Liver (tissue), 9 donors: ENCODE measurements around the gene PHF20. TPM values are rescaled to one million over a fixed set of nuclear protein-coding genes. Genes with fewer than 3 reads are reported as not detected.

Source experiments
- DNase-seq: peaks from one replicate; pipeline ENCODE4 v3.0.0-alpha.2; 2017; ENCODE audit warnings: low spot score
- H3K27ac ChIP-seq, 2 donors: one replicate each; pipeline ENCODE4 v1.7.0; 2013; ENCODE audit warnings: inconsistent platforms in 2 of 2, low read length in 2 of 2, control low read depth in 1 of 2, low read depth in 1 of 2, mild to moderate bottlenecking in 1 of 2
- H3K27me3 ChIP-seq, 4 donors: one replicate each; pipeline versions ENCODE4 v1.6.1 to v1.7.0; 2013; ENCODE audit warnings: low read length in 3 of 4, inconsistent platforms in 1 of 4, mild to moderate bottlenecking in 1 of 4, moderate library complexity in 1 of 4; ENCODE audit not compliant: control insufficient read depth in 4 of 4, insufficient read depth in 4 of 4
- H3K36me3 ChIP-seq, 4 donors: one replicate each; pipeline versions ENCODE4 v1.6.1 to v1.7.0; 2013; ENCODE audit warnings: low read length in 3 of 4, mild to moderate bottlenecking in 3 of 4, low read depth in 1 of 4, moderate library complexity in 1 of 4; ENCODE audit not compliant: control insufficient read depth in 4 of 4, insufficient read depth in 3 of 4
- H3K4me1 ChIP-seq, 4 donors: one replicate each; pipeline versions ENCODE4 v1.6.1 to v1.7.0; 2013; ENCODE audit warnings: low read length in 3 of 4, mild to moderate bottlenecking in 3 of 4, moderate library complexity in 1 of 4; ENCODE audit not compliant: control insufficient read depth in 4 of 4, insufficient read depth in 4 of 4
- H3K4me3 ChIP-seq, 3 donors: one replicate each; pipeline versions ENCODE4 v1.6.1 to v1.7.0; 2013; ENCODE audit warnings: low read length in 3 of 3, control low read depth in 1 of 3, low read depth in 1 of 3, mild to moderate bottlenecking in 1 of 3
- H3K9ac ChIP-seq, 2 donors: one replicate each; pipeline ENCODE4 v1.7.0; 2013; ENCODE audit warnings: low read length in 2 of 2, mild to moderate bottlenecking in 2 of 2, moderate library complexity in 2 of 2, control low read depth in 1 of 2, low read depth in 1 of 2
- H3K9me3 ChIP-seq, 4 donors: one replicate each; pipeline versions ENCODE4 v1.6.1 to v1.7.0; 2013; ENCODE audit warnings: low read length in 3 of 4; ENCODE audit not compliant: control insufficient read depth in 4 of 4
- ATF3 ChIP-seq: IDR thresholded peaks from 2 replicates; pipeline ENCODE4 v1.6.1; 2016; ENCODE audit warnings: antibody characterized with exemption
- EGR1 ChIP-seq, 2 donors: IDR thresholded peaks; 2 replicates each; pipeline ENCODE4 v1.6.1; 2016 to 2018; ENCODE audit warnings: antibody characterized with exemption in 2 of 2, low read depth in 2 of 2
- FOXA1 ChIP-seq: IDR thresholded peaks from 2 replicates; pipeline ENCODE4 v1.6.1; 2016; ENCODE audit warnings: antibody characterized with exemption
- GABPA ChIP-seq, 2 donors: IDR thresholded peaks in 1 of 2; conservative IDR thresholded peaks in 1 of 2; 2 replicates each; pipeline ENCODE4 v1.6.1; 2016; ENCODE audit warnings: antibody characterized with exemption in 2 of 2, mild to moderate bottlenecking in 1 of 2, moderate library complexity in 1 of 2
- HNF4A ChIP-seq, 2 donors: conservative IDR thresholded peaks; 2 replicates each; pipeline ENCODE4 v1.6.1; 2016; ENCODE audit warnings: antibody characterized with exemption in 2 of 2, mild to moderate bottlenecking in 2 of 2
- HNF4G ChIP-seq: IDR thresholded peaks from 2 replicates; pipeline ENCODE4 v1.6.1; 2016; ENCODE audit warnings: antibody characterized with exemption
- JUND ChIP-seq, 2 donors: IDR thresholded peaks; 2 replicates each; pipeline ENCODE4 v1.6.1; 2016; ENCODE audit warnings: antibody characterized with exemption in 2 of 2
- MAX ChIP-seq: IDR thresholded peaks from 2 replicates; pipeline ENCODE4 v1.6.1; 2016; ENCODE audit warnings: antibody characterized with exemption
- NR2F2 ChIP-seq: IDR thresholded peaks from 2 replicates; pipeline ENCODE4 v1.6.1; 2016; ENCODE audit warnings: antibody characterized with exemption
- RAD21 ChIP-seq, 2 donors: IDR thresholded peaks; 2 replicates each; pipeline ENCODE4 v1.6.1; 2016; ENCODE audit warnings: antibody characterized with exemption in 2 of 2, mild to moderate bottlenecking in 2 of 2
- REST ChIP-seq: IDR thresholded peaks from 2 replicates; pipeline ENCODE4 v1.6.1; 2016; ENCODE audit warnings: antibody characterized with exemption, mild to moderate bottlenecking
- RXRA ChIP-seq, 2 donors: IDR thresholded peaks; 2 replicates each; pipeline ENCODE4 v1.6.1; 2017 to 2018; ENCODE audit warnings: antibody characterized with exemption in 2 of 2, mild to moderate bottlenecking in 1 of 2
- SP1 ChIP-seq: IDR thresholded peaks from 2 replicates; pipeline ENCODE4 v1.6.1; 2018; ENCODE audit warnings: antibody characterized with exemption, mild to moderate bottlenecking
- TAF1 ChIP-seq: conservative IDR thresholded peaks from 2 replicates; pipeline ENCODE4 v1.6.1; 2016; ENCODE audit warnings: antibody characterized with exemption, mild to moderate bottlenecking
- YY1 ChIP-seq: IDR thresholded peaks from 2 replicates; pipeline ENCODE4 v1.6.1; 2016; ENCODE audit warnings: antibody characterized with exemption, mild to moderate bottlenecking
- ZBTB33 ChIP-seq: IDR thresholded peaks from 2 replicates; pipeline ENCODE4 v1.6.1; 2016; ENCODE audit warnings: antibody characterized with exemption
- WGBS: extraction: QIAGEN DNeasy Blood & Tissue Kit; methylation state at CpG from one replicate; pipeline ENCODE4 v1.1.7; 2013; 5-methylcytosine and 5-hydroxymethylcytosine counted together
- polyA plus RNA-seq, 2 donors: library from polyadenylated mRNA; stranded (reverse) in 1 of 2; unstranded in 1 of 2; fragments of 200-250 nt in 1 of 2; fragments of >200 nt in 1 of 2; fragmentation: Nextera tagmentation in 1 of 2; extraction: Ambion mirVana in 1 of 2; gene quantifications; one replicate each; pipeline versions ENCODE4 v1.2.1 to v1.2.3, GENCODE V29; 2013 to 2015
- total RNA-seq, 2 donors: library from RNA; depleted of rRNA; stranded (reverse); fragments of >200 nt; gene quantifications; one replicate each; pipeline ENCODE4 v1.2.3, GENCODE V29; 2014
- donor health status: healthy.
- donor health status: healthy.
- donor health status: healthy.
- donor health status: healthy.
- donor health status: healthy.

The PHF20 gene
- total and polyA plus RNA-seq, 4 donors = 5.1 to 11.7 (median 10.3) TPM

- 64% methylated on average over 1 of the region's 1 CpG for WGBS
- no peaks in the 10 kb centered on the region for H3K9me3 ChIP-seq
- peaks cover 0 to 4% (median 0%) of the 10 kb centered on the region in 4 donors for H3K36me3 ChIP-seq
- no peaks in the 10 kb centered on the region for H3K27me3 ChIP-seq
- H3K4me1 ChIP-seq = no peaks in the 10 kb centered on the region
- no peak overlapping the region for H3K27ac ChIP-seq
- no peak overlapping the region for H3K4me3 ChIP-seq
- TF ChIP-seq NR2F2 = no peak
- H3K9ac ChIP-seq = no peak overlapping the region
- DNase-seq = no peak
Observed at GRCh38 chr20:35885212-35885611, 113.4 kb downstream of the PHF20 start.

GRCh38 chr20:35886537-35886936 is 114.7 kb downstream of the PHF20 start:
- no peaks in the 10 kb centered on the region for H3K27me3 ChIP-seq
- H3K27ac ChIP-seq = no peak overlapping the region
- no peak overlapping the region for H3K4me3 ChIP-seq
- H3K4me1 ChIP-seq = no peaks in the 10 kb centered on the region
- 94% methylated on average over 3 of the region's 3 CpGs for WGBS
- no peaks in the 10 kb centered on the region for H3K9me3 ChIP-seq
- no peak overlapping the region for H3K9ac ChIP-seq
- DNase-seq = no peak
- H3K36me3 ChIP-seq = peaks cover 0 to 4% (median 0%) of the 10 kb centered on the region in 4 donors
- no peak for TF ChIP-seq NR2F2
- TF ChIP-seq ZBTB33 = no peak
- no peak for TF ChIP-seq YY1
- no peak for TF ChIP-seq JUND (IDR thresholded peaks at IDR 0.05)
- no peak for TF ChIP-seq HNF4G
- no peak for TF ChIP-seq SP1
- no peak for TF ChIP-seq MAX
- no peak for TF ChIP-seq FOXA1
- no peak for TF ChIP-seq EGR1 (IDR thresholded peaks at IDR 0.05; ENCODE audit: low read depth in 2 of 2)
- no peak for TF ChIP-seq TAF1
- no peak for TF ChIP-seq RXRA (IDR thresholded peaks at IDR 0.05)
- TF ChIP-seq ATF3 = no peak
- TF ChIP-seq GABPA (IDR thresholded peaks at IDR 0.05 in 1 of 2, conservative IDR thresholded peaks at IDR 0.05 in 1 of 2) = no peak
- no peak for TF ChIP-seq RAD21 (IDR thresholded peaks at IDR 0.05)
- TF ChIP-seq HNF4A (conservative IDR thresholded peaks at IDR 0.05) = no peak

GRCh38 chr20:35887393-35888064 is 115.7 kb downstream of the PHF20 start:
- Histone ChIP-seq H3K9ac (no peak overlapping the region), H3K27ac (no peak overlapping the region)
- WGBS = 93% methylated on average over 8 of the region's 8 CpGs
- TF ChIP-seq MAX (no peak), SP1 (no peak), ZBTB33 (no peak), TAF1 (no peak), ATF3 (no peak), FOXA1 (no peak), REST (no peak), GABPA (IDR thresholded peaks at IDR 0.05 in 1 of 2, conservative IDR thresholded peaks at IDR 0.05 in 1 of 2) (no peak), NR2F2 (no peak)

More at GRCh38 chr20:35887393-35888064, 115.7 kb downstream of the PHF20 start:
- no peak overlapping the region for H3K4me3 ChIP-seq
- H3K36me3 ChIP-seq = peaks cover 0 to 4% (median 0%) of the 10 kb centered on the region in 4 donors
- H3K27me3 ChIP-seq = no peaks in the 10 kb centered on the region
- DNase-seq = no peak
- H3K9me3 ChIP-seq = no peaks in the 10 kb centered on the region
- no peaks in the 10 kb centered on the region for H3K4me1 ChIP-seq
